Brain microvascular endothelial cell (primary cell): ENCODE measurements around the gene POLG2.

Experiments
- DNase-seq: peaks from one replicate; pipeline ENCODE4 v3.0.0-alpha.2; 2020
- H3K27ac ChIP-seq: fragments of 250-450 bp; sonication (Bioruptor Pico); 2 replicates; pipeline ENCODE4 v1.5.1; 2020; ENCODE audit warnings: mild to moderate bottlenecking, moderate library complexity
- H3K27me3 ChIP-seq: fragments of 250-450 bp; sonication (Bioruptor Pico); replicated peaks from 2 replicates; pipeline ENCODE4 v1.5.1; 2020; ENCODE audit warnings: mild to moderate bottlenecking
- H3K36me3 ChIP-seq: fragments of 250-450 bp; sonication (Bioruptor Pico); replicated peaks from 2 replicates; pipeline ENCODE4 v1.5.1; 2020; ENCODE audit warnings: mild to moderate bottlenecking
- H3K4me3 ChIP-seq: 2 replicates; pipeline ENCODE4 v1.5.1; 2011; ENCODE audit warnings: low read depth, mild to moderate bottlenecking, control low read depth, low read length, moderate library complexity
- in situ Hi-C: cut with HindIII; loops from 2 replicates; pipeline ENCODE4 v1.10.0; 2017; ENCODE audit warnings: low sequenced_read_pairs, low pct_ligation_motif_present
- TF ChIP-seq, protein P1 (sequence below): IDR thresholded peaks from 2 replicates; pipeline ENCODE4 v1.5.1; 2011; ENCODE audit warnings: low read depth, mild to moderate bottlenecking, moderate library complexity, low read length, control low read depth, inconsistent platforms; ENCODE audit errors: missing control alignments

Gene POLG2

GRCh38 chr17:64491994-64492393 is 4.9 kb downstream of the POLG2 start:
- H3K27me3 ChIP-seq: no peaks in the 10 kb centered on the region
- TF ChIP-seq, protein P1, sequence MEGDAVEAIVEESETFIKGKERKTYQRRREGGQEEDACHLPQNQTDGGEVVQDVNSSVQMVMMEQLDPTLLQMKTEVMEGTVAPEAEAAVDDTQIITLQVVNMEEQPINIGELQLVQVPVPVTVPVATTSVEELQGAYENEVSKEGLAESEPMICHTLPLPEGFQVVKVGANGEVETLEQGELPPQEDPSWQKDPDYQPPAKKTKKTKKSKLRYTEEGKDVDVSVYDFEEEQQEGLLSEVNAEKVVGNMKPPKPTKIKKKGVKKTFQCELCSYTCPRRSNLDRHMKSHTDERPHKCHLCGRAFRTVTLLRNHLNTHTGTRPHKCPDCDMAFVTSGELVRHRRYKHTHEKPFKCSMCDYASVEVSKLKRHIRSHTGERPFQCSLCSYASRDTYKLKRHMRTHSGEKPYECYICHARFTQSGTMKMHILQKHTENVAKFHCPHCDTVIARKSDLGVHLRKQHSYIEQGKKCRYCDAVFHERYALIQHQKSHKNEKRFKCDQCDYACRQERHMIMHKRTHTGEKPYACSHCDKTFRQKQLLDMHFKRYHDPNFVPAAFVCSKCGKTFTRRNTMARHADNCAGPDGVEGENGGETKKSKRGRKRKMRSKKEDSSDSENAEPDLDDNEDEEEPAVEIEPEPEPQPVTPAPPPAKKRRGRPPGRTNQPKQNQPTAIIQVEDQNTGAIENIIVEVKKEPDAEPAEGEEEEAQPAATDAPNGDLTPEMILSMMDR: no peak
- in situ Hi-C loops: loop anchor here (10.0 kb wide), 2 partner anchors 67 to 187 kb away; no protein-coding TSS in a partner anchor
- H3K4me3 ChIP-seq: no peak overlapping the region
- no peak for DNase-seq
- H3K27ac ChIP-seq: no peak overlapping the region
- H3K36me3 ChIP-seq: peaks cover 9% of the 10 kb centered on the region

GRCh38 chr17:64491034-64491860 is 5.6 kb downstream of the POLG2 start:
- in situ Hi-C loops: loop anchor here (10.0 kb wide), 2 partner anchors 66 to 186 kb away; no protein-coding TSS in a partner anchor
- DNase-seq: peak; percentile 52
- H3K4me3 ChIP-seq: no peak overlapping the region

DNA sequence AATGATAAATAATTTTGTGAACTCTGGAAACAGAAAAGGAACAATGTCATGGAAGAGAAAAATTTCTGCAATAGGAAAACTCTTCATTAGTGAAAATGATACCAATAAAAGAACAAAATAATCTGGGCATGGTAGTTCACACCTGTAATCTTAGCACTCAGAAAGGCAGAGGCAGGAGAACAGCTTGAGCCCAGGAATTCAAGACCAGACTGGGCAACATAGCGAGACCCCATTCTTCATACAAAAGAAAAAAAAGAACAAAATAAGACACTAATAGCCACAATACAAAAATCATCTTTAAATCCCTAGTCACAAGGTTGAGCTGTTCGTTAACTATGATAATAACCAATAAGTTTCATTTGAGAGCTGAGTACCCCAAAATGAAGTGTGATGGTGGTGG is 8.6 kb downstream of the POLG2 start:
- H3K36me3 ChIP-seq: peaks cover 9% of the 10 kb centered on the region
- no peak overlapping the region for H3K4me3 ChIP-seq
- no peak overlapping the region for H3K27ac ChIP-seq
- no peaks in the 10 kb centered on the region for H3K27me3 ChIP-seq
- DNase-seq: no peak
- in situ Hi-C loops: no loop called here
- TF ChIP-seq, protein P1: no peak

More at GRCh38 chr17:64491034-64491860, 5.6 kb downstream of the POLG2 start:
- H3K27me3 ChIP-seq: no peaks in the 10 kb centered on the region
- peaks cover 9% of the 10 kb centered on the region for H3K36me3 ChIP-seq
- TF ChIP-seq, protein P1: peak; percentile 86
- H3K27ac ChIP-seq: no peak overlapping the region

DNA sequence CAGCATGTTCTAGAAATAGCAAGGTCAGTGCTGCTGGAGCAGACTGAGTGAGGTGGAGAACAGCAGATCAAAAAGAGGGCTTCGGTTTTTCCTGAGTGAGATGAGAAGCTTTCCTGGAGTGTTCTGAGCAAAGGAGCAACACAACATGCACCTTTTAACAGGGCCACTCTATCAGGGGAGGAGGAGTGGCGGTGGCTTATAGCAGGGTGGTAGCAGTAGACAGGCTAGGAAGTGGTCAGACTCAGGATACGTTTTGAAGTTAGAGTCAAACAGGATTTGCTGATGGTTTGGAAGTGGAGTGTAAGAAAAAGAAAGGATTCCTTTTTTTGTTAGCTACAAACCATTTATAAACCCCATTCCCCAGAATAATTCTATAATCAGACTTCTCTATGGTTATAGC is 12.5 kb downstream of the POLG2 start:
- no peaks in the 10 kb centered on the region for H3K36me3 ChIP-seq
- DNase-seq: no peak
- TF ChIP-seq, protein P1: no peak
- no peak overlapping the region for H3K4me3 ChIP-seq
- in situ Hi-C loops: no loop called here
- no peak overlapping the region for H3K27ac ChIP-seq
- no peaks in the 10 kb centered on the region for H3K27me3 ChIP-seq

DNA sequence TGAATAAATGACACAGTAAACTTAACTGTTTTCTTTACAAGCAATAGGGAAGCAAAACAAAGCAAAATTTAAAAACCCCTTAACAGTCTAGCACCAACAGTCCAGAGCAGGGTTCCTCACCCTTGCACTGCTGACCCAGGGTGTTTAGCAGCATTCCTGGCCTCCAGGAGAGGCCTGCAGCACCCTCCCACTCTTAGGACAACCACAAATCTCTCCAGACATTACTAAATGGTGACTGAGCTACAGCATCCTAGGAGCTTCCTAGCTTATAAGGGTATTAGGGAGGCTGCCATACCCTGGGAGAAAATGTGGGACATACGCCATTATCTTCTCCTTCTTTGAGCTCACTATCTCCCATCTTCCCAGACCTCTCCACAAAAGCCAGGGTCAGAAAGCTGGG is 15.9 kb downstream of the POLG2 start:
- Histone ChIP-seq H3K27ac (no peak overlapping the region), H3K27me3 (no peaks in the 10 kb centered on the region), H3K4me3 (no peak overlapping the region), H3K36me3 (no peaks in the 10 kb centered on the region)
- in situ Hi-C loops: no loop called here
- no peak for DNase-seq
- TF ChIP-seq, protein P1: no peak
